ENCODE data around the gene DGKB.

DNA sequence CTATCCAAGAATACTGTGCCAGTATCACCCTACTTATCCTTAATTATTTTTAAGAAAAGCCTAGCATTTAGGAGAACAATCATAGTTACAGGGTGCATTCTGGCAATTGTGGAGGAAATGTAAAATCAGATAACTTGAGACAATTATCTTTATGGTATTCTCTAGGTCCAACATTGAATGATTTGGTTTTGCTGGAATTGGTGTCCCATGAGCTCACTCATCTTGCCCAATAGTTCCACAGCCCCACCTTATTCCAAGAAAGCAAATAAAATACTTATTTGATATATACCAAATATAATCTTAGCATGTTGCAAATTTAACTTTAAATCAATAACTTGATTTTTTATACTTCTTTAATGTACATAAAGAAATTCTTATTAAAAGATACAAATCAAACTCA is 65.3 kb downstream of the DGKB start:
- TF ChIP-seq, protein P1, sequence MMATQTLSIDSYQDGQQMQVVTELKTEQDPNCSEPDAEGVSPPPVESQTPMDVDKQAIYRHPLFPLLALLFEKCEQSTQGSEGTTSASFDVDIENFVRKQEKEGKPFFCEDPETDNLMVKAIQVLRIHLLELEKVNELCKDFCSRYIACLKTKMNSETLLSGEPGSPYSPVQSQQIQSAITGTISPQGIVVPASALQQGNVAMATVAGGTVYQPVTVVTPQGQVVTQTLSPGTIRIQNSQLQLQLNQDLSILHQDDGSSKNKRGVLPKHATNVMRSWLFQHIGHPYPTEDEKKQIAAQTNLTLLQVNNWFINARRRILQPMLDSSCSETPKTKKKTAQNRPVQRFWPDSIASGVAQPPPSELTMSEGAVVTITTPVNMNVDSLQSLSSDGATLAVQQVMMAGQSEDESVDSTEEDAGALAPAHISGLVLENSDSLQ (IDR thresholded peaks at IDR 0.05): no peak
- TF ChIP-seq FOXM1 (IDR thresholded peaks at IDR 0.05; ENCODE audit: borderline replicate concordance) (no peak), ELF4 (IDR thresholded peaks at IDR 0.05) (no peak), ZNF384 (IDR thresholded peaks at IDR 0.05) (no peak), BHLHE40 (IDR thresholded peaks at IDR 0.05; ENCODE audit: borderline replicate concordance) (no peak), SP1 (IDR thresholded peaks at IDR 0.05) (no peak), NFRKB (IDR thresholded peaks at IDR 0.05) (no peak), FOXK2 (IDR thresholded peaks at IDR 0.05) (no peak), FOXA1 (IDR thresholded peaks at IDR 0.05) (no peak), HDGF (IDR thresholded peaks at IDR 0.05; ENCODE audit: borderline replicate concordance) (no peak), ARNT (IDR thresholded peaks at IDR 0.05) (no peak)

All from HEK293T (cell line).